ENCODE measurements around the gene PIK3R5.

Gene PIK3R5

GRCh38 chr17:8927395-8927794 lies 38.1 kb downstream of the PIK3R5 start:
- Histone ChIP-seq H3K9me3 (ENCODE audit: control insufficient read depth, insufficient read depth, low read length) (no peaks in the 10 kb centered on the region), H3K4me1 (ENCODE audit: control insufficient read depth, insufficient read depth, low read length) (no peaks in the 10 kb centered on the region), H3K27me3 (ENCODE audit: control insufficient read depth, insufficient read depth, low read length) (no peaks in the 10 kb centered on the region), H3K4me3 (ENCODE audit: low read length) (no peak overlapping the region), H3K36me3 (ENCODE audit: control insufficient read depth, insufficient read depth, low read length) (no peaks in the 10 kb centered on the region), H3K27ac (ENCODE audit: low read length) (no peak overlapping the region)
- no CpG with 5 or more reads among the region's 3 CpGs for WGBS (ENCODE audit: insufficient coverage, insufficient read length)
- no peak for DNase-seq (ENCODE audit: low read depth, low spot score)

DNA sequence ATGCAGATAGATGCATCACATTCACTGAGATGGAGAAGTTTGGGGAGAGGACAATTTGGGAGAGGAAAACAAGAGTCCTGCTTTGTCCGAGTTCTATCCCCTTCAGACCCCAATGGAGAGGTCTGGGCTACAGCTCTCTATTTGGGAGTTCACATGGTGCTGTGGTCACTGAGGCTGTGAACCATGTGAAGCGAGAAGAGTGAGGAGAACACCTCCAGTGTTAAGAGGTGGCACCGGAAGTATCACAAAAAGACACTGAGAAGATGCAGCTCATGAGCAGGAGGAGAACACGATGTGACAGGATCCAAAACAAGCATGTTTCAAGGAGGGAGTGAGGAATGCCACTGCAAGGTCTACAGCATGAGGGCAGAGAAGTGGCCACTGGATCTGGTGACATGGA lies 39.7 kb downstream of the PIK3R5 start:
- WGBS (ENCODE audit: insufficient coverage, insufficient read length), result no CpG with 5 or more reads among the region's 4 CpGs
- no peak for DNase-seq (ENCODE audit: low read depth, low spot score)
- no peaks in the 10 kb centered on the region for H3K27me3 ChIP-seq (ENCODE audit: control insufficient read depth, insufficient read depth, low read length)
- H3K4me3 ChIP-seq (ENCODE audit: low read length), result no peak overlapping the region
- no peaks in the 10 kb centered on the region for H3K4me1 ChIP-seq (ENCODE audit: control insufficient read depth, insufficient read depth, low read length)
- no peak overlapping the region for H3K27ac ChIP-seq (ENCODE audit: low read length)
- H3K36me3 ChIP-seq (ENCODE audit: control insufficient read depth, insufficient read depth, low read length), result no peaks in the 10 kb centered on the region
- H3K9me3 ChIP-seq (ENCODE audit: control insufficient read depth, insufficient read depth, low read length), result no peaks in the 10 kb centered on the region

GRCh38 chr17:8925141-8925540 lies 40.4 kb downstream of the PIK3R5 start:
- no peak overlapping the region for H3K4me3 ChIP-seq (ENCODE audit: low read length)
- no peaks in the 10 kb centered on the region for H3K4me1 ChIP-seq (ENCODE audit: control insufficient read depth, insufficient read depth, low read length)

GRCh38 chr17:8924595-8924994 lies 40.9 kb downstream of the PIK3R5 start:
- no peaks in the 10 kb centered on the region for H3K36me3 ChIP-seq (ENCODE audit: control insufficient read depth, insufficient read depth, low read length)
- no peaks in the 10 kb centered on the region for H3K9me3 ChIP-seq (ENCODE audit: control insufficient read depth, insufficient read depth, low read length)
- WGBS (ENCODE audit: insufficient coverage, insufficient read length), result no CpG with 5 or more reads among the region's 6 CpGs
- no peaks in the 10 kb centered on the region for H3K4me1 ChIP-seq (ENCODE audit: control insufficient read depth, insufficient read depth, low read length)
- no peak overlapping the region for H3K27ac ChIP-seq (ENCODE audit: low read length)
- DNase-seq (ENCODE audit: low read depth, low spot score), result no peak
- no peak overlapping the region for H3K4me3 ChIP-seq (ENCODE audit: low read length)
- H3K27me3 ChIP-seq (ENCODE audit: control insufficient read depth, insufficient read depth, low read length), result no peaks in the 10 kb centered on the region

More at GRCh38 chr17:8925141-8925540, 40.4 kb downstream of the PIK3R5 start:
- H3K27ac ChIP-seq (ENCODE audit: low read length), result no peak overlapping the region
- no peaks in the 10 kb centered on the region for H3K36me3 ChIP-seq (ENCODE audit: control insufficient read depth, insufficient read depth, low read length)
- H3K27me3 ChIP-seq (ENCODE audit: control insufficient read depth, insufficient read depth, low read length), result no peaks in the 10 kb centered on the region
- no peak for DNase-seq (ENCODE audit: low read depth, low spot score)
- H3K9me3 ChIP-seq (ENCODE audit: control insufficient read depth, insufficient read depth, low read length), result no peaks in the 10 kb centered on the region

- H3K27me3 ChIP-seq (ENCODE audit: control insufficient read depth, insufficient read depth, low read length), result no peaks in the 10 kb centered on the region
- no peak overlapping the region for H3K27ac ChIP-seq (ENCODE audit: low read length)
- no CpG with 5 or more reads among the region's 1 CpG for WGBS (ENCODE audit: insufficient coverage, insufficient read length)
- H3K4me3 ChIP-seq (ENCODE audit: low read length), result no peak overlapping the region
- no peak for DNase-seq (ENCODE audit: low read depth, low spot score)
- no peaks in the 10 kb centered on the region for H3K4me1 ChIP-seq (ENCODE audit: control insufficient read depth, insufficient read depth, low read length)
- H3K9me3 ChIP-seq (ENCODE audit: control insufficient read depth, insufficient read depth, low read length), result no peaks in the 10 kb centered on the region
- H3K36me3 ChIP-seq (ENCODE audit: control insufficient read depth, insufficient read depth, low read length), result no peaks in the 10 kb centered on the region
Observed at GRCh38 chr17:8923762-8924161, 41.7 kb downstream of the PIK3R5 start.

GRCh38 chr17:8922928-8923327 lies 42.6 kb downstream of the PIK3R5 start:
- DNase-seq (ENCODE audit: low read depth, low spot score), result no peak
- no peak overlapping the region for H3K27ac ChIP-seq (ENCODE audit: low read length)
- no peaks in the 10 kb centered on the region for H3K4me1 ChIP-seq (ENCODE audit: control insufficient read depth, insufficient read depth, low read length)

DNA sequence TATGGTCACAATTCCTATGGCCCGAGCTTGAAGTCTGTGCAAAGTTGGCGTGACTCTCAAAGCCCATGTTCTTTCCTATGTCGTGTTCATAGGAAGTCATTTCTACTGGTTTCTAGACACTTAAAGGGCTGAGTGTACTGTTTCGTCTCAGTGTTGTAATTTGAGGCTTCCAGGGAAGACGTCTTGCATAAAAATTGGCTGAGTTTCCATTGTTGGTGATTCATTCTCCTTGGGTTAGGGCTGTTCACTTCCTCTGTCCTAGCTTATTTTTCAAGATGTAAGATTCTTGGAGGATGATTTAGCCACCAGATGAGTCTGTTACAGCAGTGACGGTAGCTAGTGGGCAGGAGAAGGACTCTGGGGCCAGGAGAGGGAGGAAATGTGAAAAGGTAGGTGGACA lies 43.1 kb downstream of the PIK3R5 start:
- WGBS (ENCODE audit: insufficient coverage, insufficient read length), result no CpG with 5 or more reads among the region's 6 CpGs
- Histone ChIP-seq H3K9me3 (ENCODE audit: control insufficient read depth, insufficient read depth, low read length) (no peaks in the 10 kb centered on the region), H3K27ac (ENCODE audit: low read length) (no peak overlapping the region), H3K4me3 (ENCODE audit: low read length) (no peak overlapping the region), H3K27me3 (ENCODE audit: control insufficient read depth, insufficient read depth, low read length) (no peaks in the 10 kb centered on the region), H3K4me1 (ENCODE audit: control insufficient read depth, insufficient read depth, low read length) (no peaks in the 10 kb centered on the region), H3K36me3 (ENCODE audit: control insufficient read depth, insufficient read depth, low read length) (no peaks in the 10 kb centered on the region)
- no peak for DNase-seq (ENCODE audit: low read depth, low spot score)

More at GRCh38 chr17:8922928-8923327, 42.6 kb downstream of the PIK3R5 start:
- no peak overlapping the region for H3K4me3 ChIP-seq (ENCODE audit: low read length)
- no peaks in the 10 kb centered on the region for H3K27me3 ChIP-seq (ENCODE audit: control insufficient read depth, insufficient read depth, low read length)
- WGBS (ENCODE audit: insufficient coverage, insufficient read length), result no CpG with 5 or more reads among the region's 4 CpGs
- H3K36me3 ChIP-seq (ENCODE audit: control insufficient read depth, insufficient read depth, low read length), result no peaks in the 10 kb centered on the region
- no peaks in the 10 kb centered on the region for H3K9me3 ChIP-seq (ENCODE audit: control insufficient read depth, insufficient read depth, low read length)

- Histone ChIP-seq H3K27me3 (ENCODE audit: control insufficient read depth, insufficient read depth, low read length) (no peaks in the 10 kb centered on the region), H3K9me3 (ENCODE audit: control insufficient read depth, insufficient read depth, low read length) (no peaks in the 10 kb centered on the region), H3K4me1 (ENCODE audit: control insufficient read depth, insufficient read depth, low read length) (no peaks in the 10 kb centered on the region), H3K36me3 (ENCODE audit: control insufficient read depth, insufficient read depth, low read length) (no peaks in the 10 kb centered on the region), H3K4me3 (ENCODE audit: low read length) (no peak overlapping the region), H3K27ac (ENCODE audit: low read length) (no peak overlapping the region)
- DNase-seq (ENCODE audit: low read depth, low spot score), result no peak
- no CpG with 5 or more reads among the region's 2 CpGs for WGBS (ENCODE audit: insufficient coverage, insufficient read length)
Observed at GRCh38 chr17:8921147-8921546, 44.4 kb downstream of the PIK3R5 start.

GRCh38 chr17:8918807-8919465 lies 46.6 kb downstream of the PIK3R5 start:
- no peak for DNase-seq (ENCODE audit: low read depth, low spot score)
- Histone ChIP-seq H3K9me3 (ENCODE audit: control insufficient read depth, insufficient read depth, low read length) (no peaks in the 10 kb centered on the region), H3K36me3 (ENCODE audit: control insufficient read depth, insufficient read depth, low read length) (no peaks in the 10 kb centered on the region), H3K27me3 (ENCODE audit: control insufficient read depth, insufficient read depth, low read length) (no peaks in the 10 kb centered on the region), H3K27ac (ENCODE audit: low read length) (no peak overlapping the region), H3K4me1 (ENCODE audit: control insufficient read depth, insufficient read depth, low read length) (no peaks in the 10 kb centered on the region; the same call in 1 of the 2 replicates), H3K4me3 (ENCODE audit: low read length) (no peak overlapping the region)
- WGBS (ENCODE audit: insufficient coverage, insufficient read length), result no CpG with 5 or more reads among the region's 3 CpGs

DNA sequence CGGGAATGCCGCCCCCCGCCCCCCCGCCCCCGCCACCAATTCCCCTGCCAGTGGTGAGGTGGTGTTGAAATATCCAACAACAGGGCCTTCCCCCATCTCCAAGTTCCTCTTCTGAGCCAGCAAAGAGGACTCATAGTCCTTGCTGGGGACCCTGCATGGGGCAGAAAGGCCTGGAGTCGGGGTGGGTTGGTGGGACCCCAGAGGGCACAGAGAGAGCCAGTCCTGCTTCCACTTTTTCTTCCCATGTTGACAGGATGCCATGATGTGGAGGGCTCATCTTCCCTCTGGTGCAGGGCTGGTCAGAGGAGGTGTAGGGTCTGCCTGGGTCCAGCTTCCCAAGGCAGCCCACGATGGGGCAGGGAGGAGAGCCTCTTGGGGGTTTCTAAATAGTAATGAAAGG lies 49.0 kb downstream of the PIK3R5 start:
- H3K4me1 ChIP-seq (ENCODE audit: control insufficient read depth, insufficient read depth, low read length), result no peaks in the 10 kb centered on the region; the same call in 1 of the 2 replicates
- DNase-seq (ENCODE audit: low read depth, low spot score), result no peak
- no CpG with 5 or more reads among the region's 7 CpGs for WGBS (ENCODE audit: insufficient coverage, insufficient read length)
- H3K4me3 ChIP-seq (ENCODE audit: low read length), result no peak overlapping the region
- no peak overlapping the region for H3K27ac ChIP-seq (ENCODE audit: low read length)
- no peaks in the 10 kb centered on the region for H3K27me3 ChIP-seq (ENCODE audit: control insufficient read depth, insufficient read depth, low read length)
- H3K9me3 ChIP-seq (ENCODE audit: control insufficient read depth, insufficient read depth, low read length), result no peaks in the 10 kb centered on the region
- H3K36me3 ChIP-seq (ENCODE audit: control insufficient read depth, insufficient read depth, low read length), result no peaks in the 10 kb centered on the region

DNA sequence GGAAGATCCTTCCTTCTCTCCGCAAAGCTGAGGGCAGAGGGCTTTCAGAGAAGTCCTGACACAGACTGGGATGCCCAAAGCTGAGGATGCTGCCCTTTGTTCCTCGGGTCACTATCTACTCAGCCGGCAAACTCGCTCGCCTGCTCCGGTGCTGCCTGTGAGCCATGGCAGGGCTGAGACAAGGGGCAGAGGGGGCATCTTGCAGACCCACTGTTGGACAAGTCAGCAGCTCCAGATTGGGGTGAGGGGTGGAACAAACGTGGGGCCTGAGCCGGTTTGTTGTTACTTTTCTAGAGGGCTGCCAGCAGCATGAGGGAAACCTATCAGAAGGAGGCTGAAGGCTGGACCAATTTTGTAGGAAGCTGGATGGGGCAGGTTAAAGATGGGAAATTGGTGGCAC lies 51.0 kb downstream of the PIK3R5 start:
- no peak for DNase-seq (ENCODE audit: low read depth, low spot score)
- Histone ChIP-seq H3K4me3 (ENCODE audit: low read length) (no peak overlapping the region), H3K27ac (ENCODE audit: low read length) (no peak overlapping the region), H3K4me1 (ENCODE audit: control insufficient read depth, insufficient read depth, low read length) (no peaks in the 10 kb centered on the region; the same call in 1 of the 2 replicates), H3K9me3 (ENCODE audit: control insufficient read depth, insufficient read depth, low read length) (no peaks in the 10 kb centered on the region), H3K27me3 (ENCODE audit: control insufficient read depth, insufficient read depth, low read length) (no peaks in the 10 kb centered on the region), H3K36me3 (ENCODE audit: control insufficient read depth, insufficient read depth, low read length) (no peaks in the 10 kb centered on the region)
- WGBS (ENCODE audit: insufficient coverage, insufficient read length), result no CpG with 5 or more reads among the region's 8 CpGs

Measured in iPS DF 6.9 (cell line).